Panc1 (cell line): ENCODE measurements around the gene DUSP3. TPM values are rescaled to one million over a fixed set of nuclear protein-coding genes. Genes with fewer than 3 reads are reported as not detected.

Experiments used
- ATAC-seq: fragments of 200-7000 bp; cut with Tn5 transposase; 2 replicates; pipeline ENCODE4 v1.9.1; 2020; ENCODE audit warnings: mild to moderate bottlenecking, moderate library complexity
- BruUV-seq: library from RNA; stranded (reverse); fragments of 400-500 nt; replicated peaks from 2 replicates; lab custom pipeline; 2021; lab: Mats Ljungman, UMichigan
- CTCF ChIA-PET: fragments of 300-600 bp; sonication (Branson Sonifier 250); formaldehyde crosslinking; loops from one replicate; lab custom pipeline; 2022; ENCODE audit warnings: antibody characterized with exemption; lab: Charles Lee
- POLR2A ChIA-PET: fragments of 300-600 bp; sonication (Branson Sonifier 250); formaldehyde crosslinking; loops from one replicate; lab custom pipeline; 2022; ENCODE audit warnings: antibody characterized with exemption; lab: Charles Lee
- DNase-seq: peaks from one replicate; pipeline ENCODE4 v3.0.0-alpha.2; 2010; ENCODE audit warnings: low read depth, low spot score
- H3K27ac ChIP-seq: 2 replicates; pipeline ENCODE4 v1.5.1; 2011; ENCODE audit warnings: mild to moderate bottlenecking, low read length, inconsistent platforms
- H3K27me3 ChIP-seq: fragments of 200-500 bp; sonication (Bioruptor generic); 2 replicates; pipeline ENCODE4 v1.6.0; 2014; ENCODE audit warnings: low read length, inconsistent platforms; ENCODE audit not compliant: control insufficient read depth, insufficient read depth
- H3K36me3 ChIP-seq: fragments of 200-500 bp; sonication (Bioruptor generic); 2 replicates; pipeline ENCODE4 v1.5.1; 2014; ENCODE audit warnings: inconsistent platforms, mild to moderate bottlenecking, low read length, moderate library complexity; ENCODE audit not compliant: control insufficient read depth, insufficient read depth
- H3K4me1 ChIP-seq: 2 replicates; pipeline ENCODE4 v1.5.1; 2011; ENCODE audit warnings: inconsistent platforms, mild to moderate bottlenecking, low read length, moderate library complexity; ENCODE audit not compliant: control insufficient read depth, insufficient read depth
- H3K4me3 ChIP-seq, 2 experiments: 2 replicates each; pipeline ENCODE4 v1.5.1; 2011 to 2012; ENCODE audit warnings: low read depth in 2 of 2, low read length in 2 of 2, mild to moderate bottlenecking in 2 of 2, inconsistent platforms in 1 of 2, moderate library complexity in 1 of 2
- H3K9me3 ChIP-seq: fragments of 200-500 bp; sonication (Bioruptor generic); 2 replicates; pipeline ENCODE4 v1.5.1; 2014; ENCODE audit warnings: low read depth, mild to moderate bottlenecking, inconsistent platforms, low read length, moderate library complexity; ENCODE audit not compliant: control insufficient read depth, insufficient read depth
- POLR2AphosphoS5 ChIP-seq: IDR thresholded peaks from 2 replicates; pipeline ENCODE4 v1.6.1; 2012; ENCODE audit warnings: mild to moderate bottlenecking, low read depth, low read length, moderate library complexity
- SIN3A ChIP-seq: IDR thresholded peaks from 2 replicates; pipeline ENCODE4 v1.6.1; 2012; ENCODE audit warnings: low read depth, mild to moderate bottlenecking, low read length, moderate library complexity, borderline replicate concordance; ENCODE audit not compliant: insufficient read depth
- TCF7L2 ChIP-seq: IDR thresholded peaks from 2 replicates; pipeline ENCODE4 v1.6.1; 2011; ENCODE audit warnings: mild to moderate bottlenecking, low read depth, low read length, inconsistent platforms
- in situ Hi-C: cut with HindIII; loops from 2 replicates; pipeline ENCODE4 v1.10.0; 2016; ENCODE audit warnings: low sequenced_read_pairs, low pct_unique_long_range_greater_than_20kb
- intact Hi-C: fragments of 100-400 bp; cut with micrococcal nuclease; formaldehyde crosslinking; loops from one replicate; pipeline ENCODE4 v1.10.0; 2022; ENCODE audit not compliant: unreplicated experiment
- total RNA-seq: library from RNA; stranded (reverse); gene quantifications from one replicate; pipeline ENCODE4 v1.2.1, GENCODE V29; 2021; ENCODE audit not compliant: unreplicated experiment
- TF ChIP-seq, protein P1 (sequence below), 2 experiments: IDR thresholded peaks; 2 replicates each; pipeline ENCODE4 v1.6.1; 2011 to 2012; ENCODE audit warnings: low read depth in 2 of 2, control low read depth in 1 of 2, low read length in 1 of 2, mild to moderate bottlenecking in 1 of 2, moderate library complexity in 1 of 2; ENCODE audit not compliant: insufficient read depth in 1 of 2
- TF ChIP-seq, protein P2 (sequence below): fragments of 450-650 bp; IDR thresholded peaks from 2 replicates; pipeline ENCODE4 v1.5.1; 2017; ENCODE audit warnings: mild to moderate bottlenecking

DUSP3 gene
- total RNA-seq, 1 experiment from 2014 or later, result 41.6 TPM

DNA sequence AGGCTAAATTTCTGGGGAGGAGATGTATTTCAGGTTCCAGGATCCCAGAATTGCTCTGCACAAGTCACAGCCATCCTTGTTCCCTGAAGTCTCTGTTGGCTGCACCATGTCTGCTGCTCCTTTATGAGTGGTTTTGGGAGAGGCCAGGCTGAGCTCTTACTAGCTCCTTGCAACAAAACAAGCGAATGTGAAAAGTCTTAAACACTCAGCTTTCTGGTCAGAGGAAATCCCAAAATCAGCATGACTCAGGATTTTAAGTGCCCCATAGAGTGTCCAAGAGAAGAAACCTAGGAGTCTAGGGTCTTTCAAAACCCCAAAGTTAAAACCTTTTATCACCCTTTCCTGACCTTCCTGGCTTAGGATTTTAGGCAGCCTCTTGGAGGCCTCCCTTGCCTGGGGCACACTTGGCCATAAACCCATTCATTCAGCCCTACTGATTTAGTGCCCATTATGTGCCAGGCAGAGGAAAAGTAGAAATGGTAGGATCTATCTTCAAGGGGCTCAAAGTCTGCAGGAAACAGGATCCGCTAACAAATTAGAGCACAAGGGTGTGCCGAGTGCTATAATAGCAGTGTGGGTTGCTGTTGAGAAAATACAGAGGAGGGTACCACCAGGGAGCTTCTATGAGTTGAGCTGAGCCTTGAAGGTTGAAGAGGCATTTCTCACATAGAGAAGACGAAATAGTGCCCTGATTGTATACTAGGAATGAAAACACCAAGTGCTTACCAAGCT lies 57.1 kb downstream of the DUSP3 start:
- POLR2A ChIA-PET, result interaction anchor here (0.6 kb wide), 1 partner anchor 29 kb away, joined by 7 read pairs; no protein-coding TSS in a partner anchor
- Histone ChIP-seq H3K27me3 (no peaks in the 10 kb centered on the region), H3K9me3 (no peaks in the 10 kb centered on the region), H3K4me3 (peak overlapping the region in 1 of 2 experiments; percentile 63; a peak in 2 of 4 replicates), H3K36me3 (no peaks in the 10 kb centered on the region), H3K27ac (no peak overlapping the region), H3K4me1 (0 out of 2 replicates have a peak, but pooled peaks cover 2% of the 10 kb centered on the region)
- CTCF ChIA-PET, result interaction anchor here (0.6 kb wide), 1 partner anchor 18 kb away, joined by 3 read pairs; no protein-coding TSS in a partner anchor
- no TSS peak for BruUV-seq
- in situ Hi-C loops, result no loop called here
- DNase-seq (no peak), ATAC-seq (no peak)
- intact Hi-C loops, result no loop called here
- no peak for TF ChIP-seq SIN3A

DNA sequence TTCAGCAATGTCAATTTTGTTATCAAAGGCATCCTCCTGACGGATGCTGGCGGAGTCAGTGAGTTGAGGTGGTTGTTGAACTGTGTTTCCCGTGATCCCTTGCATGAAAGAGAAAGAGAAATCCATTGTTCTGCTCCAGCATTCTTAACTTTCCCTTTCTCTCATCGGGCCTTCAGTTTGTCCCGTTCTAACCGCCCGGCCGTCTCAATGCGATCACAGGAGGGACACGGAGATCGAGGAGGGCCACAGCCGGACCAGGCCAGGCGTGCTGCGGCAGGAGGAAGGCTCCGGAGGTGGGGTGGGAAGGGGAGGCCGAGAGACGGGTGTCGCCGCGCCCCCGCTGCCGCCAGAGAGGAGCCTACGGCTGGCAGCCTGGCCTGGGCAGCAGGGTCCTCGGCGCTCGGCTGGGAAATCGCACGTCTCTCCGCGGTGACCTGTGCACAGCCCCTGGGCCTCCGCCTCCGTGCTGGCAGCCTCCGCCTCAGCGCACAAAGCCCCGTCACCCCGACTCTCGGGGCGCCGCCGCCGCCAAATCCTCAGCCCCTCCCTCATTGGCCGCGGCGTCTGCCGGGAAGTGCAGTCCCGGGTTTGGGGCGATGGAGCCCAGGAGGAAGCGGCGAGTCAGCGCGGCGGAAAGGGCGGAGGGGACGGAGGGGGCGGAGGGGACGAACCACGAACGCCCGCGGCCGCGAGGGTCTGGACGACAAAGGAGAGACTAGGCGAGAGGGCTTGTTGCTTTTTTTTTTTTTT lies 58.3 kb downstream of the DUSP3 start:
- Histone ChIP-seq H3K4me1 (0 out of 2 replicates have a peak, but pooled peaks cover 2% of the 10 kb centered on the region), H3K9me3 (no peaks in the 10 kb centered on the region), H3K27ac (peak overlapping the region; percentile 71), H3K4me3 (peak overlapping the region; percentile 54 to 63), H3K36me3 (no peaks in the 10 kb centered on the region), H3K27me3 (no peaks in the 10 kb centered on the region)
- ChIA-PET POLR2A (interaction anchor here (0.6 kb wide), 1 partner anchor 27 kb away, joined by 7 read pairs; no protein-coding TSS in a partner anchor), CTCF (no interaction called here)
- TF ChIP-seq POLR2AphosphoS5 (no peak), TCF7L2 (no peak), SIN3A (no peak)
- TF ChIP-seq, protein P1, sequence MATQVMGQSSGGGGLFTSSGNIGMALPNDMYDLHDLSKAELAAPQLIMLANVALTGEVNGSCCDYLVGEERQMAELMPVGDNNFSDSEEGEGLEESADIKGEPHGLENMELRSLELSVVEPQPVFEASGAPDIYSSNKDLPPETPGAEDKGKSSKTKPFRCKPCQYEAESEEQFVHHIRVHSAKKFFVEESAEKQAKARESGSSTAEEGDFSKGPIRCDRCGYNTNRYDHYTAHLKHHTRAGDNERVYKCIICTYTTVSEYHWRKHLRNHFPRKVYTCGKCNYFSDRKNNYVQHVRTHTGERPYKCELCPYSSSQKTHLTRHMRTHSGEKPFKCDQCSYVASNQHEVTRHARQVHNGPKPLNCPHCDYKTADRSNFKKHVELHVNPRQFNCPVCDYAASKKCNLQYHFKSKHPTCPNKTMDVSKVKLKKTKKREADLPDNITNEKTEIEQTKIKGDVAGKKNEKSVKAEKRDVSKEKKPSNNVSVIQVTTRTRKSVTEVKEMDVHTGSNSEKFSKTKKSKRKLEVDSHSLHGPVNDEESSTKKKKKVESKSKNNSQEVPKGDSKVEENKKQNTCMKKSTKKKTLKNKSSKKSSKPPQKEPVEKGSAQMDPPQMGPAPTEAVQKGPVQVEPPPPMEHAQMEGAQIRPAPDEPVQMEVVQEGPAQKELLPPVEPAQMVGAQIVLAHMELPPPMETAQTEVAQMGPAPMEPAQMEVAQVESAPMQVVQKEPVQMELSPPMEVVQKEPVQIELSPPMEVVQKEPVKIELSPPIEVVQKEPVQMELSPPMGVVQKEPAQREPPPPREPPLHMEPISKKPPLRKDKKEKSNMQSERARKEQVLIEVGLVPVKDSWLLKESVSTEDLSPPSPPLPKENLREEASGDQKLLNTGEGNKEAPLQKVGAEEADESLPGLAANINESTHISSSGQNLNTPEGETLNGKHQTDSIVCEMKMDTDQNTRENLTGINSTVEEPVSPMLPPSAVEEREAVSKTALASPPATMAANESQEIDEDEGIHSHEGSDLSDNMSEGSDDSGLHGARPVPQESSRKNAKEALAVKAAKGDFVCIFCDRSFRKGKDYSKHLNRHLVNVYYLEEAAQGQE (IDR thresholded peaks at IDR 0.05; ENCODE audit: insufficient read depth in 1 of 2, low read depth in 2 of 2, low read length in 1 of 2), result no peak
- TF ChIP-seq, protein P2, sequence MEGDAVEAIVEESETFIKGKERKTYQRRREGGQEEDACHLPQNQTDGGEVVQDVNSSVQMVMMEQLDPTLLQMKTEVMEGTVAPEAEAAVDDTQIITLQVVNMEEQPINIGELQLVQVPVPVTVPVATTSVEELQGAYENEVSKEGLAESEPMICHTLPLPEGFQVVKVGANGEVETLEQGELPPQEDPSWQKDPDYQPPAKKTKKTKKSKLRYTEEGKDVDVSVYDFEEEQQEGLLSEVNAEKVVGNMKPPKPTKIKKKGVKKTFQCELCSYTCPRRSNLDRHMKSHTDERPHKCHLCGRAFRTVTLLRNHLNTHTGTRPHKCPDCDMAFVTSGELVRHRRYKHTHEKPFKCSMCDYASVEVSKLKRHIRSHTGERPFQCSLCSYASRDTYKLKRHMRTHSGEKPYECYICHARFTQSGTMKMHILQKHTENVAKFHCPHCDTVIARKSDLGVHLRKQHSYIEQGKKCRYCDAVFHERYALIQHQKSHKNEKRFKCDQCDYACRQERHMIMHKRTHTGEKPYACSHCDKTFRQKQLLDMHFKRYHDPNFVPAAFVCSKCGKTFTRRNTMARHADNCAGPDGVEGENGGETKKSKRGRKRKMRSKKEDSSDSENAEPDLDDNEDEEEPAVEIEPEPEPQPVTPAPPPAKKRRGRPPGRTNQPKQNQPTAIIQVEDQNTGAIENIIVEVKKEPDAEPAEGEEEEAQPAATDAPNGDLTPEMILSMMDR, result no peak
- DNase-seq, result no peak
- intact Hi-C loops, result no loop called here
- peak; percentile 96 for ATAC-seq
- no TSS peak for BruUV-seq
- in situ Hi-C loops, result no loop called here
